Measurements from ENCODE around the gene PSAP. TPM values are rescaled to one million over a fixed set of nuclear protein-coding genes. Genes with fewer than 3 reads are reported as not detected.

PSAP gene
- polyA plus RNA-seq, 2 of the 4 experiments (the other 2 are of a cell fraction): 690 to 1,519 TPM

DNA sequence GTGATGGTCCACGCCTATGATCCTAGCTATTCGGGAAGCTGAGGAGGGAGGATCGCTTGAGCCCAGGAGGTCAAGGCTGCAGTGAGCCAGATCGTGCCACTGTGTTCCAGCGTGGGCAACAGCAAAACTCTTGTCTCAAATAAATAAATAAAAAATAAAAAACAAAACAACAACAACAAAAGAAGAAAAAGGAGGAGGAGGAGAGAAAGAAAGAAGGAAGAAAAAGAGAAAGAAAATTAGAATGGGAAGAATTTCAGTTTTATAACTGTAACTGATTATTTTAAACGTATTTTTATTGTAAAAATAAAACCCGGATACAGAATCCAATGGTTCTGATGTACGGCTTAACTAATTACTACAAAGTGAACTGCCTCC, 37.2 kb upstream of the PSAP start:
- ChIA-PET POLR2A (interaction anchor here (0.8 to 2.4 kb wide), 5 partner anchors 17 to 328 kb away, joined by 3 to 13 read pairs (median 4); partner anchors contain the start of gene PSAP), CTCF (interaction anchor here (0.9 to 4.3 kb wide), 4 partner anchors 8 to 51 kb away, joined by 5 to 20 read pairs (median 5); no protein-coding TSS in a partner anchor)
- peak overlapping the region; percentile 91 for H3K4me2 ChIP-seq
- 15% methylated on average over 8 of the region's 8 CpGs for WGBS (ENCODE audit: missing lambda C conversion rate)
- H3K4me3 ChIP-seq: peak overlapping the region; percentile 61
- DNase-seq (ENCODE audit: low read depth in 1 of 2, low spot score in 1 of 2) (no peak), FAIRE-seq (no peak), ATAC-seq (peak in 1 of 2 experiments; percentile 13; a peak in 1 of 6 replicates)
- H3K27ac ChIP-seq: peak overlapping the region; percentile 94 to 97
- peaks cover 30% of the 10 kb centered on the region for H3K4me1 ChIP-seq
- H3K9me3 ChIP-seq: no peaks in the 10 kb centered on the region
- TF ChIP-seq, protein P1, sequence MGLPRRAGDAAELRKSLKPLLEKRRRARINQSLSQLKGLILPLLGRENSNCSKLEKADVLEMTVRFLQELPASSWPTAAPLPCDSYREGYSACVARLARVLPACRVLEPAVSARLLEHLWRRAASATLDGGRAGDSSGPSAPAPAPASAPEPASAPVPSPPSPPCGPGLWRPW (IDR thresholded peaks at IDR 0.05): no peak
- no peak for TF ChIP-seq ATOH8 (CRISPR knock-in tag; IDR thresholded peaks at IDR 0.05; ENCODE audit: low read depth)
- TF ChIP-seq HOXA7 (CRISPR knock-in tag; IDR thresholded peaks at IDR 0.05): 0 out of 2 replicates have a peak, but pooled peaks have one; percentile 26
- TF ChIP-seq RFX5 (IDR thresholded peaks at IDR 0.05): no peak
- TF ChIP-seq, protein P2, sequence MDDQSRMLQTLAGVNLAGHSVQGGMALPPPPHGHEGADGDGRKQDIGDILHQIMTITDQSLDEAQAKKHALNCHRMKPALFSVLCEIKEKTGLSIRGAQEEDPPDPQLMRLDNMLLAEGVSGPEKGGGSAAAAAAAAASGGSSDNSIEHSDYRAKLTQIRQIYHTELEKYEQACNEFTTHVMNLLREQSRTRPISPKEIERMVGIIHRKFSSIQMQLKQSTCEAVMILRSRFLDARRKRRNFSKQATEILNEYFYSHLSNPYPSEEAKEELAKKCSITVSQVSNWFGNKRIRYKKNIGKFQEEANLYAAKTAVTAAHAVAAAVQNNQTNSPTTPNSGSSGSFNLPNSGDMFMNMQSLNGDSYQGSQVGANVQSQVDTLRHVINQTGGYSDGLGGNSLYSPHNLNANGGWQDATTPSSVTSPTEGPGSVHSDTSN (IDR thresholded peaks at IDR 0.05): no peak

- DNase-seq (ENCODE audit: low read depth in 1 of 2, low spot score in 1 of 2): no peak
Measured at GRCh38 chr10:71887743-71888142, 36.7 kb upstream of the PSAP start.

DNA sequence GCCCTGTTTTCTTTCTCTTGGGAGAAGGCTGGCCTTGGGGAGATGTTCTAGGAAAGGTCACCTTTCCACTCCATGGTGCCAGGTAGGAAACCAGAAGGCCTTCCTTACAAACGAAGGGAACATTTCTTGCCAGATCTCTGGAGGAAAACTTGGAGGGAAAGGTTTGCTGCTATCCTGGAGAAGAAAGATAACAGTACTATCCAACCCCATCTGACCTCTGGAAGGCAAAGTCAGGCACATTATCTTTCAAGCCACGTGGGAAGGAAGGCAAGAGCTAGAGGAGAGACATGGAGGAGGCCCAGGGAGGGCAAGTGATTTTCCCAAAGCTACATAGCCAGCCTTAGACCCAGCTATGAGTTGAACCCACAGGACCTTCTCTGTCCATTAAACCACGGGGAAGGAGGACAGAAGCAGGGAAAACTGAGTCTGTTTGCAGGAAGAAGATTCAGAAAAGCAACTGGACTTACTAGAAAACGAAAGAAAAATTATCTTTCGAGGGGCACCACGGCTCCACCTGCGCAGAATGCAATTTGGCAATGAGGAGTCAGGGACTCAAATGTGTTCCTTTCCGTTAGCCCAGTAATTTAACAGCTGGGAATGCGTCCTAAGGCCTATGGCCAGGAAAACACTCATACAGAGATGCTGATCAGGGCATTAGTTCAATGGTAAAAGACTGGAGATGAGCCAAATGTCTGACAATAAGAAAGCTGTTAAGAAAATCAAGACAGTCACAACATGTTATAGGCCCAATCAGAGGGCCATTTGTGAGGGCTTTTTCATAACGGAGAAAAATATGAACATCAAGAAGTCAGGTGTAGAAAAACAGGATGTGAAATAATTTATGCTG, 32.0 kb upstream of the PSAP start:
- no peak for DNase-seq (ENCODE audit: low read depth in 1 of 2, low spot score in 1 of 2)
- no peak overlapping the region for H3K4me3 ChIP-seq
- H3K9me3 ChIP-seq: no peaks in the 10 kb centered on the region
- no peak overlapping the region for H3K4me2 ChIP-seq
- POLR2A ChIA-PET: interaction anchor here (1.4 kb wide), 2 partner anchors 11 to 32 kb away, joined by 4 to 5 read pairs; partner anchors contain the start of gene PSAP
- TF ChIP-seq RCOR1 (IDR thresholded peaks at IDR 0.05; ENCODE audit: low read depth, low read length): no peak
- no peak for TF ChIP-seq HOXB13 (CRISPR knock-in tag; IDR thresholded peaks at IDR 0.05; ENCODE audit: low read depth)
- no peak for TF ChIP-seq MAFK (IDR thresholded peaks at IDR 0.05; ENCODE audit: partially characterized antibody)
- TF ChIP-seq HDAC2 (IDR thresholded peaks at IDR 0.05): no peak
- no peak for TF ChIP-seq TP53 (CRISPR knock-in tag; IDR thresholded peaks at IDR 0.05)
- no peak for TF ChIP-seq NPAS2 (CRISPR knock-in tag; IDR thresholded peaks at IDR 0.05; ENCODE audit: borderline replicate concordance)
- TF ChIP-seq NR3C1 (IDR thresholded peaks at IDR 0.05): no peak
- no peak for TF ChIP-seq KDM1A (IDR thresholded peaks at IDR 0.05; ENCODE audit: low read depth)
- TF ChIP-seq, protein P3, sequence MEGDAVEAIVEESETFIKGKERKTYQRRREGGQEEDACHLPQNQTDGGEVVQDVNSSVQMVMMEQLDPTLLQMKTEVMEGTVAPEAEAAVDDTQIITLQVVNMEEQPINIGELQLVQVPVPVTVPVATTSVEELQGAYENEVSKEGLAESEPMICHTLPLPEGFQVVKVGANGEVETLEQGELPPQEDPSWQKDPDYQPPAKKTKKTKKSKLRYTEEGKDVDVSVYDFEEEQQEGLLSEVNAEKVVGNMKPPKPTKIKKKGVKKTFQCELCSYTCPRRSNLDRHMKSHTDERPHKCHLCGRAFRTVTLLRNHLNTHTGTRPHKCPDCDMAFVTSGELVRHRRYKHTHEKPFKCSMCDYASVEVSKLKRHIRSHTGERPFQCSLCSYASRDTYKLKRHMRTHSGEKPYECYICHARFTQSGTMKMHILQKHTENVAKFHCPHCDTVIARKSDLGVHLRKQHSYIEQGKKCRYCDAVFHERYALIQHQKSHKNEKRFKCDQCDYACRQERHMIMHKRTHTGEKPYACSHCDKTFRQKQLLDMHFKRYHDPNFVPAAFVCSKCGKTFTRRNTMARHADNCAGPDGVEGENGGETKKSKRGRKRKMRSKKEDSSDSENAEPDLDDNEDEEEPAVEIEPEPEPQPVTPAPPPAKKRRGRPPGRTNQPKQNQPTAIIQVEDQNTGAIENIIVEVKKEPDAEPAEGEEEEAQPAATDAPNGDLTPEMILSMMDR (IDR thresholded peaks at IDR 0.05): no peak
- TF ChIP-seq ATOH8 (CRISPR knock-in tag; IDR thresholded peaks at IDR 0.05; ENCODE audit: low read depth): no peak
- peaks cover 39% of the 10 kb centered on the region for H3K4me1 ChIP-seq
- ATAC-seq: no peak
- FAIRE-seq: no peak
- 82% methylated on average over 10 of the region's 10 CpGs for WGBS (ENCODE audit: missing lambda C conversion rate)
- CTCF ChIA-PET: interaction anchor here (0.8 to 4.3 kb wide), 5 partner anchors 11 to 112 kb away, joined by 3 to 21 read pairs (median 12); no protein-coding TSS in a partner anchor
- H3K27ac ChIP-seq: peak overlapping the region in 1 of 2 experiments; percentile 36; a peak in 3 of 6 replicates

More at GRCh38 chr10:71887743-71888142, 36.7 kb upstream of the PSAP start:
- Histone ChIP-seq H3K4me2 (peak overlapping the region; percentile 91), H3K4me1 (peaks cover 30% of the 10 kb centered on the region), H3K27ac (peak overlapping the region; percentile 94 to 97), H3K4me3 (peak overlapping the region; percentile 61), H3K9me3 (no peaks in the 10 kb centered on the region)
- ChIA-PET POLR2A (interaction anchor here (1.1 to 2.4 kb wide), 3 partner anchors 27 to 329 kb away, joined by 3 to 13 read pairs (median 4); partner anchors contain the start of gene PSAP), CTCF (interaction anchor here (0.9 to 4.3 kb wide), 5 partner anchors 8 to 51 kb away, joined by 3 to 20 read pairs (median 5); no protein-coding TSS in a partner anchor)
- FAIRE-seq (no peak), ATAC-seq (no peak)
- no peak for TF ChIP-seq ZFP36 (IDR thresholded peaks at IDR 0.05; ENCODE audit: borderline replicate concordance, partially characterized antibody)
- no peak for TF ChIP-seq HOXB5 (CRISPR knock-in tag; IDR thresholded peaks at IDR 0.05)
- TF ChIP-seq ATOH8 (CRISPR knock-in tag; IDR thresholded peaks at IDR 0.05; ENCODE audit: low read depth): no peak
- WGBS (ENCODE audit: missing lambda C conversion rate): 67% methylated on average over 4 of the region's 4 CpGs
